GM12878 (cell line): ENCODE measurements around the gene DUS3L. TPM values are rescaled to one million over a fixed set of nuclear protein-coding genes. Genes with fewer than 3 reads are reported as not detected.

ENCODE experiments used
- ATAC-seq: fragments of 200-7000 bp; cut with Tn5 transposase; 3 replicates; pipeline ENCODE4 v1.9.1; 2020; ENCODE audit warnings: mild to moderate bottlenecking, moderate library complexity
- BruUV-seq: library from RNA; stranded (reverse); fragments of 400-500 nt; replicated peaks from 2 replicates; lab custom pipeline; 2021; lab: Mats Ljungman, UMichigan
- CTCF ChIA-PET: fragments of 300-600 bp; sonication (Branson Sonifier 250); formaldehyde crosslinking; extraction: SDS; loops from one replicate; lab custom pipeline; 2021; ENCODE audit warnings: inconsistent platforms; lab: Yijun Ruan, JAX
- POLR2A ChIA-PET: fragments of 350-600 bp; formaldehyde crosslinking; extraction: SDS; loops from one replicate; lab custom pipeline; 2021; ENCODE audit warnings: inconsistent platforms; lab: Charles Lee
- RAD21 ChIA-PET: fragments of 300-600 bp; sonication (Branson Sonifier 250); formaldehyde crosslinking; loops from one replicate; lab custom pipeline; 2023; ENCODE audit warnings: antibody characterized with exemption; ENCODE audit not compliant: unreplicated experiment; lab: Charles Lee
- SMC1A ChIA-PET: fragments of 300-600 bp; sonication (Branson Sonifier 250); formaldehyde crosslinking; loops from one replicate; lab custom pipeline; 2023; ENCODE audit not compliant: unreplicated experiment, uncharacterized antibody; lab: Charles Lee
- DNase-seq: peaks from one replicate; pipeline ENCODE4 v3.0.0-alpha.2; 2011; ENCODE audit warnings: low read depth, low spot score
- FAIRE-seq: peaks from 3 replicates; lab custom pipeline; 2011; peaks lifted over from hg19 to GRCh38; lab: Jason Lieb, UNC
- H2AFZ ChIP-seq: 2 replicates; pipeline ENCODE4 v1.6.0; 2011; ENCODE audit warnings: low read depth, low read length, control low read depth; ENCODE audit not compliant: control insufficient read depth
- H3K27ac ChIP-seq: 2 replicates; pipeline ENCODE4 v1.5.1; 2011; ENCODE audit warnings: control low read depth; ENCODE audit not compliant: control insufficient read depth, insufficient read depth
- H3K27me3 ChIP-seq, 2 experiments: replicated peaks in 1 of 2; 2 replicates each; pipeline versions ENCODE4 v1.6.0 to v1.6.1; 2011; ENCODE audit warnings: low read length in 1 of 2; ENCODE audit not compliant: control insufficient read depth in 2 of 2, insufficient read depth in 2 of 2
- H3K36me3 ChIP-seq, 2 experiments: 2 replicates each; pipeline ENCODE4 v1.5.1; 2011; ENCODE audit warnings: low read length in 1 of 2; ENCODE audit not compliant: control insufficient read depth in 2 of 2, insufficient read depth in 2 of 2
- H3K4me1 ChIP-seq: 2 replicates; pipeline ENCODE4 v1.6.1; 2011; ENCODE audit warnings: mild to moderate bottlenecking, low read length, moderate library complexity, mixed read lengths; ENCODE audit not compliant: control insufficient read depth, insufficient read depth
- H3K4me2 ChIP-seq: 2 replicates; pipeline ENCODE4 v1.6.0; 2011; ENCODE audit warnings: control low read depth; ENCODE audit not compliant: control insufficient read depth, insufficient read depth
- H3K4me3 ChIP-seq: fragments of 200-600 bp; sonication (generic); 2 replicates; pipeline ENCODE4 v1.5.1; 2016
- H3K79me2 ChIP-seq: 2 replicates; pipeline ENCODE4 v1.6.0; 2011; ENCODE audit warnings: low read length; ENCODE audit not compliant: control insufficient read depth, insufficient read depth
- H3K9ac ChIP-seq: 2 replicates; pipeline ENCODE4 v1.8.0; 2011; ENCODE audit warnings: low read length, control low read depth, mixed read lengths; ENCODE audit not compliant: control insufficient read depth, insufficient read depth
- H3K9me3 ChIP-seq: replicated peaks from 3 replicates; pipeline ENCODE4 v1.5.1; 2011; ENCODE audit warnings: mild to moderate bottlenecking, low read length; ENCODE audit not compliant: control insufficient read depth, insufficient read depth
- H4K20me1 ChIP-seq: 2 replicates; pipeline ENCODE4 v1.6.0; 2011; ENCODE audit not compliant: control insufficient read depth, insufficient read depth
- BCL11A ChIP-seq: IDR thresholded peaks from 2 replicates; pipeline ENCODE4 v1.6.1; 2011; ENCODE audit warnings: low read depth, low read length
- CBFB ChIP-seq: IDR thresholded peaks from 2 replicates; pipeline ENCODE4 v1.6.1; 2016; ENCODE audit warnings: antibody characterized with exemption, low read depth
- CREB1 ChIP-seq: IDR thresholded peaks from 2 replicates; pipeline ENCODE4 v1.6.1; 2012; ENCODE audit warnings: low read depth, mild to moderate bottlenecking, inconsistent platforms
- HCFC1 ChIP-seq: fragments of 150-350 bp; IDR thresholded peaks from 2 replicates; pipeline ENCODE4 v1.6.1; 2014; ENCODE audit warnings: low read length
- HDAC6 ChIP-seq: fragments of 200-600 bp; sonication (generic); IDR thresholded peaks from one replicate; pipeline ENCODE4 v1.8.0; 2017; ENCODE audit warnings: antibody characterized with exemption; ENCODE audit not compliant: unreplicated experiment
- KLF5 ChIP-seq: fragments of 450-650 bp; IDR thresholded peaks from 2 replicates; pipeline ENCODE4 v1.6.1; 2014; ENCODE audit warnings: mild to moderate bottlenecking; ENCODE audit not compliant: partially characterized antibody
- MYB ChIP-seq: fragments of 150-350 bp; IDR thresholded peaks from 2 replicates; pipeline ENCODE4 v1.6.1; 2014; ENCODE audit warnings: mild to moderate bottlenecking, low read depth, low read length, borderline replicate concordance
- NFXL1 ChIP-seq: fragments of 450-650 bp; IDR thresholded peaks from 2 replicates; pipeline ENCODE4 v1.6.1; 2017; ENCODE audit warnings: antibody characterized with exemption, mild to moderate bottlenecking, borderline replicate concordance
- PML ChIP-seq: IDR thresholded peaks from 2 replicates; pipeline ENCODE4 v1.6.1; 2012; ENCODE audit warnings: low read length, inconsistent platforms
- POU2F2 ChIP-seq: IDR thresholded peaks from 3 replicates; pipeline ENCODE4 v1.6.1; 2011; ENCODE audit warnings: low read depth, mild to moderate bottlenecking, low read length, borderline replicate concordance
- RFX5 ChIP-seq: IDR thresholded peaks from 2 replicates; pipeline ENCODE4 v1.6.1; 2011; ENCODE audit warnings: low read depth, low read length, improper control_type of control experiment
- SMARCA5 ChIP-seq: fragments of 450-650 bp; IDR thresholded peaks from 2 replicates; pipeline ENCODE4 v1.6.1; 2017; ENCODE audit warnings: mild to moderate bottlenecking
- STAT3 ChIP-seq: IDR thresholded peaks from 2 replicates; pipeline ENCODE4 v1.6.1; 2011; ENCODE audit warnings: low read depth, low read length, improper control_type of control experiment
- WGBS: methylation state at CpG from one replicate; pipeline ENCODE4 v1.1.6; 2016; ENCODE audit warnings: low lambda C conversion rate; ENCODE audit not compliant: insufficient replicate concordance, insufficient coverage; ENCODE audit errors: missing lambda C conversion rate; 5-methylcytosine and 5-hydroxymethylcytosine counted together
- in situ Hi-C: fragments of 300-500 bp; cut with MboI; formaldehyde crosslinking; loops from 9 replicates; pipeline ENCODE4 v1.14.3; 2018; ENCODE audit warnings: mixed read lengths
- intact Hi-C: fragments of 100-400 bp; cut with micrococcal nuclease; formaldehyde crosslinking; loops from one replicate; pipeline ENCODE4 v1.14.2; 2022; ENCODE audit not compliant: unreplicated experiment
- polyA plus RNA-seq, 11 experiments: library from polyadenylated mRNA; depleted of rRNA in 4 of 11; unstranded in 6 of 11; stranded (reverse) in 5 of 11; fragments of >200 nt; fragmentation: Nextera tagmentation in 4 of 11; fragmentation: Illumina TruSeq in 1 of 11; extraction: Ambion mirVana in 4 of 11; extraction: Trizol in 1 of 11; gene quantifications; 1 replicate in 1 of 11; 2 replicates in 10 of 11; pipeline versions ENCODE4 v1.2.1 to v1.2.3, GENCODE V29; 2011 to 2016; ENCODE audit warnings: inconsistent platforms in 2 of 11, missing spikeins in 2 of 11, low read depth in 1 of 11
- total RNA-seq, 4 experiments: library from RNA; depleted of rRNA in 3 of 4; stranded (reverse); fragments of >200 nt in 3 of 4; fragmentation: Illumina TruSeq in 1 of 4; extraction: Trizol in 1 of 4; gene quantifications; 2 replicates each; pipeline versions ENCODE4 v1.2.1 to v1.2.3, GENCODE V29; 2013 to 2021
- TF ChIP-seq, protein P1 (sequence below): fragments of 450-650 bp; IDR thresholded peaks from 2 replicates; pipeline ENCODE4 v1.6.1; 2016; ENCODE audit warnings: mild to moderate bottlenecking, moderate library complexity, borderline replicate concordance
- TF ChIP-seq, protein P2 (sequence below): fragments of 450-650 bp; IDR thresholded peaks from 2 replicates; pipeline ENCODE4 v1.6.1; 2017; ENCODE audit warnings: low read depth, mild to moderate bottlenecking, moderate library complexity

Gene DUS3L
- total and polyA plus RNA-seq, 10 of the 15 experiments (the other 5 are each of a cell fraction or from before 2014, with no cell fraction given) = 0.64 to 47.6 (median 31.1) TPM

GRCh38 chr19:5799247-5800241 lies 8.6 kb upstream of the DUS3L start (continued):
- TF ChIP-seq, protein P1, sequence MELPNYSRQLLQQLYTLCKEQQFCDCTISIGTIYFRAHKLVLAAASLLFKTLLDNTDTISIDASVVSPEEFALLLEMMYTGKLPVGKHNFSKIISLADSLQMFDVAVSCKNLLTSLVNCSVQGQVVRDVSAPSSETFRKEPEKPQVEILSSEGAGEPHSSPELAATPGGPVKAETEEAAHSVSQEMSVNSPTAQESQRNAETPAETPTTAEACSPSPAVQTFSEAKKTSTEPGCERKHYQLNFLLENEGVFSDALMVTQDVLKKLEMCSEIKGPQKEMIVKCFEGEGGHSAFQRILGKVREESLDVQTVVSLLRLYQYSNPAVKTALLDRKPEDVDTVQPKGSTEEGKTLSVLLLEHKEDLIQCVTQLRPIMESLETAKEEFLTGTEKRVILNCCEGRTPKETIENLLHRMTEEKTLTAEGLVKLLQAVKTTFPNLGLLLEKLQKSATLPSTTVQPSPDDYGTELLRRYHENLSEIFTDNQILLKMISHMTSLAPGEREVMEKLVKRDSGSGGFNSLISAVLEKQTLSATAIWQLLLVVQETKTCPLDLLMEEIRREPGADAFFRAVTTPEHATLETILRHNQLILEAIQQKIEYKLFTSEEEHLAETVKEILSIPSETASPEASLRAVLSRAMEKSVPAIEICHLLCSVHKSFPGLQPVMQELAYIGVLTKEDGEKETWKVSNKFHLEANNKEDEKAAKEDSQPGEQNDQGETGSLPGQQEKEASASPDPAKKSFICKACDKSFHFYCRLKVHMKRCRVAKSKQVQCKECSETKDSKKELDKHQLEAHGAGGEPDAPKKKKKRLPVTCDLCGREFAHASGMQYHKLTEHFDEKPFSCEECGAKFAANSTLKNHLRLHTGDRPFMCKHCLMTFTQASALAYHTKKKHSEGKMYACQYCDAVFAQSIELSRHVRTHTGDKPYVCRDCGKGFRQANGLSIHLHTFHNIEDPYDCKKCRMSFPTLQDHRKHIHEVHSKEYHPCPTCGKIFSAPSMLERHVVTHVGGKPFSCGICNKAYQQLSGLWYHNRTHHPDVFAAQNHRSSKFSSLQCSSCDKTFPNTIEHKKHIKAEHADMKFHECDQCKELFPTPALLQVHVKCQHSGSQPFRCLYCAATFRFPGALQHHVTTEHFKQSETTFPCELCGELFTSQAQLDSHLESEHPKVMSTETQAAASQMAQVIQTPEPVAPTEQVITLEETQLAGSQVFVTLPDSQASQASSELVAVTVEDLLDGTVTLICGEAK = no peak
- no peak for TF ChIP-seq KLF5

GRCh38 chr19:5798244-5798643 lies 7.3 kb upstream of the DUS3L start:
- TF ChIP-seq RFX5 (no peak), STAT3 (no peak), SMARCA5 (no peak), CREB1 (no peak), NFXL1 (no peak), HCFC1 (no peak), HDAC6 (no peak), PML (no peak), CBFB (no peak), BCL11A (no peak), MYB (no peak), POU2F2 (no peak)
- TF ChIP-seq, protein P2, sequence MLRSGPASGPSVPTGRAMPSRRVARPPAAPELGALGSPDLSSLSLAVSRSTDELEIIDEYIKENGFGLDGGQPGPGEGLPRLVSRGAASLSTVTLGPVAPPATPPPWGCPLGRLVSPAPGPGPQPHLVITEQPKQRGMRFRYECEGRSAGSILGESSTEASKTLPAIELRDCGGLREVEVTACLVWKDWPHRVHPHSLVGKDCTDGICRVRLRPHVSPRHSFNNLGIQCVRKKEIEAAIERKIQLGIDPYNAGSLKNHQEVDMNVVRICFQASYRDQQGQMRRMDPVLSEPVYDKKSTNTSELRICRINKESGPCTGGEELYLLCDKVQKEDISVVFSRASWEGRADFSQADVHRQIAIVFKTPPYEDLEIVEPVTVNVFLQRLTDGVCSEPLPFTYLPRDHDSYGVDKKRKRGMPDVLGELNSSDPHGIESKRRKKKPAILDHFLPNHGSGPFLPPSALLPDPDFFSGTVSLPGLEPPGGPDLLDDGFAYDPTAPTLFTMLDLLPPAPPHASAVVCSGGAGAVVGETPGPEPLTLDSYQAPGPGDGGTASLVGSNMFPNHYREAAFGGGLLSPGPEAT = no peak
- TF ChIP-seq, all 136 proteins: peak for 0
- WGBS = 40% methylated on average over 8 of the region's 8 CpGs
- intact Hi-C loops = no loop called here
- Histone ChIP-seq H3K4me3 (no peak overlapping the region), H2AFZ (no peak overlapping the region), H3K4me1 (peaks cover 1% of the 10 kb centered on the region), H3K36me3 (no peaks in the 10 kb centered on the region), H3K27ac (no peak overlapping the region), H3K9me3 (no peaks in the 10 kb centered on the region), H3K79me2 (no peaks in the 10 kb centered on the region), H4K20me1 (no peaks in the 10 kb centered on the region), H3K27me3 (no peaks in the 10 kb centered on the region; a peak in 1 of 4 replicates), H3K4me2 (no peak overlapping the region), H3K9ac (no peak overlapping the region)
- CTCF ChIA-PET = no interaction called here
- POLR2A ChIA-PET = no interaction called here
- SMC1A ChIA-PET = no interaction called here
- in situ Hi-C loops = no loop called here
- no TSS peak for BruUV-seq
- RAD21 ChIA-PET = no interaction called here
- DNase-seq (no peak), ATAC-seq (no peak), FAIRE-seq (no peak)
